GM04503 (cell line): ENCODE results near the gene CALR3.
"Not testable (repeated sequence)": the region's sequence is repeated elsewhere in the genome, so short reads cannot be mapped to it uniquely, and the experiment has no call there.

ENCODE experiments used
- DNase-seq: peaks from one replicate; pipeline ENCODE4 v3.0.0-alpha.2; 2012; ENCODE audit warnings: low read depth

CALR3 gene

DNA sequence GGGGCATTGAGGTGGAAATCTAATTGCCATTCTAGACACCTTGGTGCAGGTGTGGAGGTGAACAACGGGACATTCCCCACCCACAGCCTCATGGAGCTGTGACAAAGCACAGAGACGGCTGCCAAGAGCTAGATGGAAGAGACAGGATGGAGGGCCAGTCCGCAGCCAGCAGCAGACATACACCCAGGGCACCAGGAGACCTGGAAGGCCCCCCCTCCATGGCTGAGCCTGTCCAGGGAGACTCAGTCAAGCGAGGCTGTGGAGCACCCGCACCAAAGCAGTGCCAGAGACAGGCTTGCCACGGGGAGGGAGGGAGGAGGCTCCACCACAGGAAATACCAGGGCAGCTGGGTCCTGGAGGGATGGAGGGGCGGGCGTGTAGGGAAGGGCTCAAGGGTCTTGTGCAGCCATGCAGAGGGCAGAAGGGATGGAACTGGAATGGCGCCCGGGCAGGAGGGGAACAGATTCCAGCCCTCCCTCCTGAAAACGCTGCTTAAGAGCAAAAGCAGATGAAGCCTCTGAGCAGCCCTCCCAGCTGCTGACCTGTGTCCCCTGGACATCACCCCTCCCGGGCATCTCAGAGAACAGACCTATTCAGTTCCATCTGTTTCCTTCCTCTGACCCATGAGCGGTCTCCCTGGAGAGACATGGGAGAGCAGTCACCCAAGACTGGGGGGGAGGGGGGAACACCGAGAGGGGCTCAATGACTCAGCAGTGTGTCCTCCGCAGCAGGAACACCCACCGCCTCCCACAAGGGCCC, 38.6 kb downstream of the CALR3 start:
- DNase-seq: no peak

DNA sequence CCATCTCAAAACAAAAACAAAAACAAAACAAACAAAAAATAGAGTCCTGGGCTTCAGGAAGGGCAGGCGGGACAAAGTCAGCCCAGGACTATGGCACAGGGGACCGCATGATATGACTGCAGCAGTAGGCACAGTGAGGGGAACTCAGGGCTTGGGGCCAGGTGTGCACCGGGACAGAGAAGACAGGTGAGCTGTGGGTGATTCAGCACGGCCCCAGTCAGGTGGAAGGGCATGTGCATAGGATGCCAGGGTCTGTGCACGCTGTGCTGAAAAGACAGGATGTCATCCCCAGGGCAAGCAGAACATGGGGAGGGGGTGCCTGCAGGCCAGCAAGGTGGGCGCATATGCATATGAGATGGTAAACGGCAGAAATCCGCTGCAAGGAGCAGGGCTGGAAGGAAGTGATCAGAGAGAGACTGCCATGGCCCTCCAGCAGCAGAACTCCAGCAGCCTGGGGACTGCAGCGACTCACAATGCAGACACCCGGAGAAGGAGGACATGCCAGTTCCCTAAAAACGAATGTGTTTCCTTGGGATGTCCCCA, 39.2 kb downstream of the CALR3 start:
- no peak for DNase-seq

DNA sequence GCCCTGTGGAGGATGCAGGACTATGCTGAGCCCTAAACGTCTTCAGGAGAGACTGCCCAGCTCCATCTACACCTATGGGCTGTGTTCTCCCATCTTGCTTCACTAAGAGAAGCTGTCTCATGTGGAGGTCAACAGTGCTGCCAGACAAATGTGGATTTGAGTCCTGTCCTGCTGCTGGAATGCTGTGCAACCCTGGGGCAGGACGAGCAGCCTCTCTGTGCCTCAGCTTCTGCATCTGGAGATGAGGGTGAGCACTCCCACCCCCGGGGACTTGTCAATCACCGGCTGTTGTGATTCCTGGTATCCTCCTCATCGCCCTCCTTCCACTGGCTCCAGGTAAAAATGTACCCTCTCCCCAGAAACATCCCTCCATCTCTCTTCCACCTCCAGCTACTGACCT, 40.5 kb downstream of the CALR3 start:
- DNase-seq: no peak

DNA sequence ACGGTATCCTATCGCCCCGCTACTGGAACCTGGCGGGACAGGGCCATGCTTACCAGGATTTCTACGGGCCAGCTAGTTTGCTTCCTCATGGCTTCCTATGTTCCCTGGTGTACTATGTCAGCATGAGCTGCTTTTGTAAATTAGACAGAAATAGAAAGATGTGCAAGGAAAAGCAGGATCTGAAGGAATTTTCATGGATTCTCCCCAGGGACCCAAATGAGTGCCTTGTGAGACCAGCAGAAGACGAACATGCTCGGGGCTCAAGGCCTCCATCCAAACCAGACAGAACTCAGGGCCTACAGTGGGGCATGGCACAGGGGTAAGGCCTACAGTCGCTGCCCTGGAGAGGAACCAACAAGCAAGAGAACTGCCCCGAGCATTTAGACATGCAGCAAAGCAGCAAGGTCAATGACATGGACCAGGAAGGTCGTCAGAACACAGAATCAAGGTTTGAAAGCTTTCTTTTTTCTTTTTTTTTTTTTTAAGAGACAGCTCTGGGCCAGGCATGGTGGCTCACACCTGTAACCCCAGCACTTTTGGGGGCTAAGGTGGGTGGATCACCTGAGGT, 41.5 kb downstream of the CALR3 start:
- DNase-seq: no peak

DNA sequence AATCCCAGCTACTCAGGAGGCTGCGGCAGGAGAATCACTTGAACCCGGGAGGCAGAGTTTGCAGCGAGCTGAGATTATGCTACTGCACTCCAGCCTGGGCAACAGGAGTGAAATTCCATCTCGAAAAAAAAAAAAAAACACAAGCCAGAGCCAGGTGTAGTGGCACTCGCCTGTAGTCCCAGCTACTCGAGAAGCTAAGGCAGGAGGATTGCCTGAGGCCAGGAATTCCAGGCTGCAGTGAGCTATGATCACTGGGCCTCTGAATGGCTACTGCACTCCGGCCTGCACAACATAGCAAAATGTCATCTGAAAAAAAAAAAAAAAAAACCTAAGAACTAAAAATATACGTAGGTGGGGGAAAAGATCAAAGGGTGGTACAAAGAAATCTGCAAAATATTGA, 43.6 kb downstream of the CALR3 start:
- DNase-seq: no peak

DNA sequence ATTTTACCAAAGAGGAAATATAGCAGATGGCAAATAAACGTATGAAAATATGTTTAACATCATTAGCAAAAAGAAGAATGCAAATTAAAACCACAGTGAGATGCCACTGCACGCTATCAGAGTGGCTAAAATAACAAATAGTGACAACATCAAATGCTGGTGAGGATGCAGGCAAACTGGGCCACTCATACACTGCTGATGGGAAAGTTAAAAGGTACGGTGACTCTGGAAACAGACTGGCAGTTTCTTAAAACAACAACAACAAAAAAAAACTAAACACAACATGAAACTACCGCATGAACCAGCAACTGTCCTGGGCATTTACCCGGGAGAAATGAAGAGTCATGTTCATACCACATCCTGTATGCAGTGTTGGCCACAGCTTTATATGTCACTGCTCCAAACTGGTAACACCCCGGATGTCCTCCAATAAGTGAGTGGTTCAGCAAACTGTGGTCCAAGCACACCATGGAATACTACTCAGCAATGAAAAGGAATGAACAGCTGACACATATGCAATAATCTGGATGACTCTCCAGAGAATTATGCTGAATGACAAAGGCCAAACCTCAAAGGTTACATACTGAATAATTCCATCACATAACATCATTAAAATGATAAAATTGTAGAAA, 46.5 kb downstream of the CALR3 start:
- no peak for DNase-seq

DNA sequence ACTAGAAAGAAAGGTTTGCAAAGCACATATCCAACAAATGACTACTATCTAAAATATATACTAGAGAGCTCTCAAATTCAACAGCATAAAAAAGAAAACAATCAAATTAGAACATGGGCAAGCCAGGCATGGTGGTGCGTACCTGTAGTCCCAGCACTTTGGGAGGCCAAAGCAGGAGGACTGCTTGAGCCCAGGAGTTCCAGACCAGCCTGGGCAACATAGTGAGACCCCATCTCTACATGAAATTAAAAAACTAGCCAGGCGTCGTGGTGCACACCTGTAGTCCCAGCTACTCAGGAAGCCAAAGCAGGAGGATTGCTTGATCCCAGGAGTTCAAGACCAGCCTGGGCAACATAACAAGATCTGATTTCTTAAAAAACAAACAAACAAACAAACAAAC, 47.1 kb downstream of the CALR3 start:
- DNase-seq: not testable (repeated sequence)

DNA sequence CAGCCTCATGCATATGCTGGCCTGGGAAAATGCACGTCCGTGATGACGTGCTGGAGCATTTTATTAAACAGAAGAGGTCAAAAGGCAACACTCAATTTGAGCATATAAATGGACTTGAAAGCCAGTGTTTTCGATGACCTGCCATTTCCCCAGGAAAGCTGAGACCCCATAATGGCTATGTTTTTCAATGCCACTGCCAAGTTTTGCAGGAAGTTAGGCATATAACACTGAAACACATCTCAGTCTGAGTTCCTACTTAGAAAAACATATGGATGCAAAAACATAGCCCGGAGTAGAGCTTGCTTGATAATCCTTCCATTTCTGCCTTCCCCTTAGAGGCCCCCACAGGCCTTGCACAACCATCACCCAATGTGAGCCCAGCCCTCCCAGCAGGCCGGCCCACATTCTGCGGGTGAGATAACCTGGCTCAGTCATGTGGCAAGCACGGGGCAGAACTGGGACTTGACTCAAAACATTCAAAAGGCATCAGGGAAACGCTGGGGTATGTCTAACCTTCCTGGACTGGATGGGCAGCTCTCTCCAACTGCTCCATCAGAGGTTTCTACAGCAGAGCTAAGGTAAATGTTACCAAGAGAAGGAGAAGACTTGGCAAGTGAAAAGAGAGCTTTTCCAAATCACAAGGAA, 49.1 kb downstream of the CALR3 start:
- peak; percentile 53 for DNase-seq

DNA sequence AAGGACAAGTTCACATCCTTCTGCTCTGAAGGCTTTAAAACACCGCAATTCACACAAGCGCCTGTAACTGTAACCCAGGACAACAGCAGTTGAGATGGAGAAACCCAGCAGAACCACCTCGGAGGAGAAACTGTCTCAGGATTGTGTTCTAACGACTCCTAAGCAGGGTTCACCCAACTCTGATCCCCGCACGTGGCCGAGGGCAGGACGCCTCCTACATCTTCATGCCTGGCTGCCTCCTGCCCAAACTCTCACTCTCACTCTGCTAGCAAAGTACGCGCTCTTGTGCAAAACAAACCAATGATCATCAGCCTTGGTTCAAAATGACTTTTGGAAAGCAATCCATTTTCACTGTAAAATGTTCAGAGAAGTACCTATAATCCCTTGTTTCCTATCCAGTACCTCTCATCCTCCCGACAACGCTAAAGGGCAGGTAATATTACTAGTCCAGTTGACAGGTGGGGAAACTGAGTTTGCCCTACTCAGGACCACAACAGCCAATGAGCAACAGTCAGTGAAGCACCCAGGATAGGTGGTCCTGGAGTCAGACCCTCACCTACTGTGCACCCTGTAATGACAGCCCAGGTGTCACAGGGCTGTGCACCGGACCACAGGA, 49.8 kb downstream of the CALR3 start:
- no peak for DNase-seq

DNA sequence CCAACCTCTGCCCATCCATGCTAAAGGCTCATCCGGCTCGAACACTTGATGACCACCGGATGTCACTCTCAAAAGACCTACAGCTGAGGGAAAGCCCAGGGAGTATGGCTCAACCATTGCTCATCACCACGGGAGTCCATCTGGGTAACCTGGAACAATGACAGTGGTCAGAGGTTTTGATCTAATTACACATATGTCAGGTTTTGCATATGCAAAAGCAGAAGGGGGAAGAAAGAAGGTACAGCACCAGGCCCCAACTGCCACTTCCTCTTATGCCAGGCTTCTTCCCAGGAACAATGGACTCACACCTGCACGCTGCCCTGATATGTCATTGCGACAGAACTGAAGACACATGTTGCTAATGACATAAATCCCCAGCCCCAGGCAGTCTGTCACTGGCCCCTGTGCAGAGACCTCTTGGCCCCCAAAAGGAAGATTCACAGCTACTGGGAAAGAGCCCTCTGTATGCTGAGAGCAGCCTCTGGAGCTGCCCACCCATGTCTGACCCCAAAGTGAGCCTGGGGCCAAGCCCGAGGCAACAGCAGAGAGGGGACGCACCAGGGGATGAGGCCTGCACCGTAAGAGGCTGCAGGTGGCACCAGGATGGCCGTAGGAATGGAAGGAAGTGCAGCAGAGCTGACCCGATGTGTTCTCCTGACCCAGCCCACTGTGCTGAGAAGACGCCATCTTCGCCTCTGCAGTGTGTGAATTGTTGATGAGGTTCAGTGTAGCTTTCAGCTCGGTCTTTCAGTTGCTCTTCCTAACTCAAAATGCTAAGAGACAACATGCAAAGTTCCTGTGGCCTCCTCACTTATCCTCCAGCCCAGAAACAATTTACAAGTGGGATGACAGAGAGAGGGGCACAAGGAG, 50.5 kb downstream of the CALR3 start:
- DNase-seq: no peak

DNA sequence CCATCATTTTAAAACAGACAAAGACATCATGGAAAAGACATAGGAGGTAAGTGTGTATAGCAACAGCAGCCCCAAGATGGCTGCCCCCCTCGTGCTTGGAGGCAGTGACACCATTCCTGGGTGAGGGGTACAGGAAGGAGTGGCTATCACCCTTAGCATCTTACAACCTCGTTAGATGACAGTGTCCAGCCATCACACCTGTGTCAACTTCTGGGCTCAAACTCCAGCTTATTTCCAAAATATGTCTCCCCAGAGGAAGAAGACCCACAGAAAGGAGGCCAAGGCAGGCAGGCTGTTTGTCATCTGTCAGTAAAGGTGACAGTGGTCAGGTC, 51.7 kb downstream of the CALR3 start:
- no peak for DNase-seq

DNA sequence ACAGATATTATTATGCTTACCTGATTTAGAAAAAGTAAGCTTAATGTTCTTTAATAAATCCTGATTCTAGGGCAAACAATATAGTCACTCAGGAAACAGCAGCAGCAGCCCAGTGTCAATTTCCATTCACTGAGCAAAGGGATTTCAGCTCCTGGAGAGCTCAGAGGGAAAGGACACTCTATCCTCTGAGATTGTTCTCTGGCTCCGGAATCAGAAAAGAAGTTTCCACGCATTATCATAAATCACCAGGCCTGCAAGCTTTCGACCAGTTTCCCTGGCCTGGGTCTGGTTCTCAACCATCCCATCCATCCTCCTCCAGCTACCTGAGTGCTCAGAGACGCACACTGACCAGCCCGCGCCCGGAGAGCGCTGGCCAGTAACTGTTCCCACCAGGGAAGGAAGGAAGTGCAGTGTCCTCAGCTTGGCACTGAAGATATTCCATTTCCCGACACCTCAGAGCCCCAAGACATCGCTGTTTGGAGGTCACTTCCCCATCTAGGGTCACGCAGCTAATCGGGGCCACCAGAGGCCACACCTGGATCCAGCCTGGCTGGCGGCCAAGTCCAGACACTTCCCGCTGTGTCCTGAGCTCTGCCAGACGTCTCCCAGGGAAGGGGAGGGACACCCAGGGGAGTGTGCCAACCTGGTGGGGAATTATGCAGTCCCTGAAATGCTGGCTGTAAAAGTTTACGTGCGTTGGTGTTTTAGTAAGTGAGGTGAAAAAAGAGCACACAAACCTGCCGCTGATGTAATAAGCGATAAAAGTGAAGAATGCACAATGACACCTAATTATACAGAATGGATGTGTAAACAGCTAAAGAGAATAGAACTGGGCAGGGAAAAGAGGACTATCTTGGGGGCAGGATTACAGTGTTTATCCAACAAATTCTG, 53.3 kb downstream of the CALR3 start:
- no peak for DNase-seq

DNA sequence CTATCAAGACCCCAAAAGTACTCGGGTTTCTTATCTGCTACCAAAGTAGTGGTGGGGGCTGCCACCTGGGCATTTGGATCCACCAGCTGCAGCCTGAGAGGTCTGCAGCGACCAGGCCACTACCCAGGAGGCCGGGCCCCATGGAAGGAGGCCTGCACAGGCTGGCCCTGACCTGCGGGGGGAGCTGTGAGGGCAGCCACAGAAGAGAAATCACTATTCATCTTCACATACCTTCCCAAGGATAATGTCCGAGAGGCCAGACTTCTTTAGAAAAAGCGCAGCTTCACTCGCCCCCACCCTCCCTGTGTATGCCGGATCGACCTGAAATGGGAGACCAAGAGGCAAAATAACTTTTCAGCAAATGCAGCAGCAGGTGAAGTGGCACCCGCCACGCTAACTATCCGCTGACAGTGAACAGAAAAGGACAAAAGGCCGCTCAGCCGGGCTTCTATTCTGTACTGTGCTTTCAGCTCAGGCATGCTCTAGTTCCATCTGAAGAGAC, 54.3 kb downstream of the CALR3 start:
- DNase-seq: no peak

DNA sequence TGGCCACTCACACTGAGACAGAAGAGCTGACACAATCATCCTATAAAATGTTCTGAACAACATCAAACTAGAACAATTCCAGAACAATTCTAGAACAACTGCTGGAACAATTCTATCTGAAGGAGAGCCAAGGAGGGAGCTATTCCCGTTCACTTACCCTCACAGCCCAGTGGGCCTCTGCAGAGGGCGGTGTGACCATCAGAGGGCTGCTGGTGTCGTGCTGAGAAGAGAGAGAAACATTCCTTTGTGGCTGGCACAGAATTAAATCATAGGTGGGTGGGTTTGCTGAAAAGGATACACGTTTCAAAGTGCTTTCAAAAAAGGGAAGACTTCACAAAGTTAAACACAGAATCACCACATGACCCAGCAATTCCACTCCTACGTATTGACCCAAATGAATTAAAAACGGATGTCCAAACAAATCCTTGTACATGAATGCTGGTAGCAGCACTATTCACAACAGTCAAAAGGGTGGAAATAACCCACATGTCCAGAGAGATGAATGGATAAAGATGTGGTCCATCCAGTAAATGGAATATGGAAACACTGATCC, 59.1 kb downstream of the CALR3 start:
- DNase-seq: no peak

DNA sequence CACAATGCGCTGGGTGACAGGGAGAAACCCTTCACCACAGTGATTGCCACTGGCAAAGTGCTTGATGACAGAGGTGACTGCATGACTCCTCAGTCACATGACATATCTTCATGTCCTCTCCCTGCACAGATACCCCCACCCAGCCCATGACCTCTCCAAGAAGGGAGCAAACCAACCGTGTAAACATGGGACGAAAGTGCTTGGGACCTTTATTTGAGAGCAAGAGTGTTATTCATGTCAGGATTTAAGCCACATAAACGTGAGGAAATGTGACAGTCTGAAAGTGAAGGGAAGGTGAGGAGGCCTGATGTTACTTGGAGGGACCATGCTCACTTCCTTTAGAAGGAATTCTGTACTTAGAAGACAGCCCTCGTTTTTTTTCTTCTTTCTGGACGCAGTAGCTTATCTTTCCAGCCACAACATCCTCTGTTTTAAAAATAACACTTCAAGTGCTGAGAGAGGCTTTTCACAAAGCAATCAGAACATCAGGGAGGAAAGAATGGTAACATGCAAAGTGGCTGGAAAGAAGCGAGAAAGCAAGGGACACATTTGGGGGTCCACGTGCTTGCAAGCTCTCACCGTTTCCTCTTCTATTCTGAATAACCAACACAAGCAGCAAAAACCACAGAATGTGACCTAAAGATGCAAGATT, 59.8 kb downstream of the CALR3 start:
- DNase-seq: no peak

DNA sequence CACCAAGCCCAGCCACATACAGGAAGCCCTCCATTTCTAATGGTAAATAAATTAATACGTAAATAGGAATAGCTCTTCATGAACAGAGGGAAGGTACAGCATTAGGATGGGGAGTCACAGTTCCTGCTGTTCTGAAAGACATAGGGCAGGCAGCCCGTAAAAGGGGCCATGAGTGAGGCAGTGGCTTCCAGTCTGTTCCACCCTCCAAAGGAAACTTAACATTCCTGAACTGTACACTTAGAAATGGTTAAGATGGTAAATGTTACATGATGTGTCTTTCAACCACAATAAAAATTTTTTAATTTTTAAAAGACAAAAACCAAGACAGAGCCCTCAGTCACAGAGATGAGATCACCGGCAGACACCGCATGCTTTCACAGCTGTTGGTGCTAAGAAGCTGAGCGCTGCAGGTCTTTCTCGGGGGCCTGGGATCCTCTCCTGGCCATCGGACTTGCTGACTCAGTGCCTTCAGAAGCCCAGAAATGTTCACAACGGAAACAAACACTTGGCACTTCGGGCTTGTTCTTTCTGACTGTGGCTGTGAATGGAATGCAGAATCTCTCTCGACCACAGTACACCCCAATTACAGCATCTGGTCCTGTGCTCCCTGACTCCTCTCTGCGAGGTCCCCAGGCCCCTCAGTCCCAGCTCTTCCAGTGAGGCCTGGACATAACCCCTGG, 60.6 kb downstream of the CALR3 start:
- DNase-seq: peak; percentile 84

DNA sequence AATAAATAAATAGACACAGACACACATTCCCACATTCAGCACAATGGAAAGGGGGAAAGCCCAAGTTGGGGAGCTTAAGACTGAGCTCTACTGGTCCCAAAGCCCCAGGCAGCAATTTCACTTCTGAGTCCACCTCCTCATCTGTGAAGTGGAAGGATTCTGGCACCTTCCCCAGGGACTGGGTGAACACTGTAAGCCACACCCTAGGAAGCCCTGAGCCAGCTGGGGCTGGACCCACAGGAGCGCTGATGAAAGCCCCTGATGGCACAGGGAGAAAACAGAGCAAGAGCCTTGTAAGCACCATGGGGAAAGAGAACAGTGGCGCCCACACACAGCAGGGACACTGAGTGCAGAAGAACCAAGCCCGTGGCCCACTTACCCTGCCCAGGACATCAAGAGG, 62.0 kb downstream of the CALR3 start:
- no peak for DNase-seq

DNA sequence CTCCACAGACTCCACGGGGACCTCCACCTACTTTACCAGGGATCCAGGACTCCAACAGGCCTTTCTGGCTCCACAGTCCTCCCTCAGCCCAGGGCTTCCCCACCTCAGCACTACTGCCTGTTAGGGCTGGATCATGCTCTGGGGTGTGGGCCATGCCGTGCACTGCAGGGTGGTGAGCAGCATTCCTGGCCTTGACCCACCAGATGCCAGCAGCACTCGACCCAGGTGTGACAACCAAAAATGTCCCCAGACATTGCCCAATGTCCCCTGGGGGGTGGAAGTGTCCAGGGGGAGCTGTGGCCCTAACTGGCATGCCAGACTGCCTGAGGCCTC, 66.2 kb downstream of the CALR3 start:
- DNase-seq: no peak
